DLD1 (cell line): ENCODE data around the gene MROH7.
"Not testable (repeated sequence)": the region's sequence is repeated elsewhere in the genome, so short reads cannot be mapped to it uniquely, and the experiment has no call there.

Experiments
- in situ Hi-C: cut with HindIII; loops from 2 replicates; pipeline ENCODE4 v1.10.0; 2017; ENCODE audit warnings: low sequenced_read_pairs

MROH7 gene

DNA sequence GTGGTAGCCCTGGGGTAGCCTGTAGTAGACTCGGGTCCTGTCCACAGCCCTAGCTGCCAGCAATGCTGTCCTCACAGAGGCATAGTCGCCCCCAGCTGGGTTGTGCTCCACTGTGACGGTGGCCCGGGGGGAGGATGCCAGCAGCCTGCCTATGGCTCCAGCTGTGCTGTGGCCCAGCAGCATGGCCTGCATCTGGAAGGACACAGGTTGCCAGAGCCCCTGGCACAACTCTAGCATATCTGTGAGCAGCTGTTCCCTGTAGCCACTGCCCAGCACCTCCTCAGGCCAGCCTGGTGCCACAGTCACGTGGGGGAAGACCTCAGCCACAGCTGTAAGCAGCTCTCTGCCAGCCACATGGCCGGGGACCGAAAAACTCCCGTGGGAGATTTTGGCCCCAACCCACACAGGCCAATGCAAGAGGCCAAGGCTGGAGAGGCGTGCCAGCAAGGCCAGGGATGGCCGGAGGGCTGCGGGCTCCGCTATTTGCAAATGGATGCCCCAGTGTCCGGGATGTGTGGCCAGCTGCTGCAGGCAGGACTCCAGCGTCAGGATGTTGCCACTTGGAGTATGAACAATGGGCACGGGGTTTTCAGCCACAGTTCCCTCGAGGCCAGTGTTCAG, 32.2 kb upstream of the MROH7 start:
- in situ Hi-C loops: no loop called here

DNA sequence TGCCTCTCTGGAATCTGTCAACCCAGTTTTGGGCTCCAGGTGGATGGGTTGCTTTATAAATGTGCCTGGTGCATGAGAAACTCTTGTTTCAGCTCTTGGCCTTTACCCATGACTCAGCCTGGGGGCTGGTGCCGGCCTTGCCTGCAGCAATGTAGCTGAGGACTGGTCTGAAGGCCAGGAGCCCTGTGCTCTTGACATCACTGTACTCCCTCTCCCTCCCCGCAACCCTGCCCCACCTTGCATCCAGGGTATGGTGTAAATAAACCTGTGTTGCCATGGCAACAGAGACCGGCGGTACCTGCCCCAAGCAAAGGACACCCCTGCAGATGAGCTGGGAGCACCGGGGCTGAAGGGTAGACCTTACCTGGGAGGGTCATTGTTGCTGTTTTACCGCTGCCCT, 31.5 kb upstream of the MROH7 start:
- in situ Hi-C loops: no loop called here

DNA sequence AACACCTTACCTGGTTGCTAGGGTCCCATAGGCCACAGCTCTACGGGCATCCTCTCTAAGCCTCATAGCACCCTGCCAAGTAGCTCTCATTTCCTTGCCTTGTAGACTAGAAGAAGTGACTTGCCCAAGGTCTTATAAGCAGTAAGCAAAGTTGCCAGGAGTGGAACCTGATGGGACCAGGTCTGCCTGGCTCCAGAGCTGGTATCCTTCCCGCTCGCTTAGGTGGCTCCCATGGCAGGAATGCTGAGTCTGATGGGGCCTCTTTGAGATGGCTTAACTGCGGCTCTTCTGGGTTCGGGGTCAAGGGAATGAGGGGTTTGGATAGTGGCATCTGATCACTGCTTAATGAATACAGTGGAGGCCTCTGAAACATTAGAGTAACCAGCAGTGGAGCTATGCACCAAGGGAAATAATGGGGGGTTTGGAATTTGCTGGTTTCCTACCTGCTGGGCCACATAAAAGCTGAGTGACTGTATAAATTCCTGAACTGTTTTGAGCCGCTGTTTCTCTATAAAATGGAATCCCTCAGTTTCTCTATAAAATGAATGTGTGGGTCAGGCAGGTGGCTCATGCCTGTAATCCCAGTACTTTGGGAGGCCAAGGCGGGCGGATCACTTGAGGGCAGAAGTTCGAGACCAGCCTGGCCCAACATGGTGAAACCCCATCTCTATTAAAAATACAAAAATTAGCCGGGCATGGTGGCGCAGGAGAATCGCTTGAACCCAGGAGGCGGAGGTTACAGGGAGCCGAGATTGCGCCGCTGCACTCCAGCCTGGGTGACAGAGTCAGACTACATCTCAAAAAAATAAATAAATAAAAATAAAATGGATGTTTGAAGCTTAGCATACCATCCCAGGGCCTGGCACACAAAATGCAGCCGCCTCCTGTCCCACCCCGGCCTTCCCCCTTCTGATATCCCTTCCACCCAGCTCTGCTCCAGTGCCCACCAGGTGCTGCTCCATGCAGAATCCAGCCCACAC, 30.7 kb upstream of the MROH7 start:
- in situ Hi-C loops: no loop called here

DNA sequence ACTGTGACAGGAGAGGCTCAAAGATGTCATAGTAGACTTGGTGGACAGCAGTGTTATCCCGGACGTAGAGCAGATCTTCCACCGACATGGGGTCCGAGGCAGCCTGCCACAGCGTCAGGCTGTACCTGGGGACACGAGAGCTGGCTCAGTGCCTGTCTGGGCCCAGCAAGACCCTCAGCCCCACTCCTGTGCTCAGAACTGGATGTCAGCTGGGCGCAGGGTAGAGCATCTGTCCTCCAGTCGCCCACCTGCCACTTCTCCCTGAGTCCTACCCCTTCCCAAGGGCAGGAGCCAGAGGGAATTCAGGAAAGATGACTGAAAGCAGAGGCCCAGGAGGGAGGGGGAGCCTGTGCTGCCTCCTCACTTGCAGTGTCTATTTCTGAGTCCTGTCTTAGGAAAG, 30.0 kb upstream of the MROH7 start:
- in situ Hi-C loops: no loop called here

DNA sequence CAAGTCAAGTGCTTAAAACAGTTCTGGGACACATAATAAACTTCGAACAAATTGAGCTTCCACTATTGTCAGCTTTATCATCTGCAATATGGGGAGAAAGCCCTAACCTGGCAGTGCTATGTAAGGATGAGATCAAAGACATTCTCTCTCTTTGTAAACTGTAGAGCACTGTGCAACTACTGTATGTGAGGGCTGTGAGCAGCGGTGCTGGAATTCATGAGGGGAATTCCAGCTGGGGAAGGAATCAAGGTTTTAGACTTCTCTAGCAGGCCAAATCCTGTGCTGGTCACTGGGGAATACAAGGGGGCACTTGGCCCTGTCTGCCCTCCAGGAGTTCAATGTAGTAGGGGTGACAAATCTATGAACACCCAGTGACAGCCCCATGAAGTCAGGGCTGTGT, 27.6 kb upstream of the MROH7 start:
- in situ Hi-C loops: no loop called here

DNA sequence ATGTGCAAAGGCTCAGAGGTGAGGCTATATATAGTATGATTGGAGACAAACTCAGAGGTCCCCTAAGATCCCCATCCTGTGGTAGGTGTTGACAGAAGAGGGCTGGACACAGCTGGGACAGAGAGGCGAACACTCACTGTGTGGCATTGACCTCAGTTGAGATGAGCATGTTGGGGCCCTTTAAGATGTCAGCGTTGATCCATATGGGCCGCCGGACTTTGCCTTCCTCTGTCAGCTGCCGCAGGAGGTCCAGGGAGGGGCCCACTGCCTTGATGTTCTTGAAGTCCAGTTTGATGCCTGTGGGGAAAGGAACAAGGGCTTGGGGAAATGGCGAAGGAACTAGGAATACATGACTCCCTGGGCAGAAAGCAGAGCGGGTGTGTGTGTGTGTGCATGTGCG, 27.0 kb upstream of the MROH7 start:
- in situ Hi-C loops: no loop called here

DNA sequence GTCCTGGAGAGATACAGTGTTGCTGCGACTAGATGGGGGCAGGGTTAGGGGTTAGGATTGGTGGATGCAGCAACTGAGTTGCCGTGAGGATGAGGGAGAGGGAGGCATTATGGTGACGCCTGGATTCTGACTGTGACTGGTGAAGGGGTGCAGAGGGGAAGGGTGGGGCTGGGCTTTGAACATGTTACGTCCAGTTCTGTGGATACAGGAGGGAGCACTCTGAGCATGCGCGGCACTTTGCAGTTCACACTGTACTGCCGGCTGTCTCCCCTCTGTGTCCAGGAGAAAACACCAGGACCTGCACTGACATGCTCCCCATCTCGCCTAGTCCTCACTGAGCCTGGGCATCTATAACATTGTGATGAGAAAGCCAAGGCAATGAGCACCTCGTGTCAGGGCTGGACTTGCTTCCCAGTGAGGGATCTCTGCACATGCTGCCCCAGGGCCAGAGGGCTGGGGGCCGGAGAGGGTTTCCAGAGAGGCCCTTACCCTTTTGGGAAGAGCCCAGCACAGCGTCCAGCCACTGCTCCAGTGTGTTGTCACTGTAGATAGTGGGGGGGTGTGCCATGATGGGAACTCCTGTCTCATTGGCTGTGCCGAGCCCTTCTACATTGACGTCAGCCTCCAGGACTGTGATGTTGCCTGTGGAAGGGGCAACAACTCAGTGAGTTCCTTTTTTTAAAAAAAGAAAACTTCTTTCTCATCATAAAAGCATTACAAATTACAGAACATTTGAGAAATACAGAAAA, 25.9 kb upstream of the MROH7 start:
- in situ Hi-C loops: no loop called here

DNA sequence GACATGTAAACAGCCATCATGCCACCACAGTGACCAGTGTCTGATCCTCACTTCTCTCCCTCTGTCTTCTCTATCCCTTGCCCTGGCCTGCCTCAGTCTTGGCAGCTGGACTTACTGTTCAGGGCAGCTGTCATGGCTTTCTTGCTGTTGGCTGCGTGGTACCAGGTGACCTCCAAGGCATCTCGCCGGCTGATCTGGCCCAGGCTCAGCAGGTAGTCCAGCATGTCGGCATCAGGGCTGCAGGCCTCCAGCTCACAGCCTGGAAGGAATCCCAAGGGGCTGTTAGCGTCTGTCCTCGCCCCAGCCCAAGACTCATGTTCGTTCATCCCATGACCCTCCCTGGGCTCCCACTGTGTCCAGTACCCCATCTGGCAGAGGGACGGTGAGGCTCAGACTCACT, 21.8 kb upstream of the MROH7 start:
- in situ Hi-C loops: no loop called here

DNA sequence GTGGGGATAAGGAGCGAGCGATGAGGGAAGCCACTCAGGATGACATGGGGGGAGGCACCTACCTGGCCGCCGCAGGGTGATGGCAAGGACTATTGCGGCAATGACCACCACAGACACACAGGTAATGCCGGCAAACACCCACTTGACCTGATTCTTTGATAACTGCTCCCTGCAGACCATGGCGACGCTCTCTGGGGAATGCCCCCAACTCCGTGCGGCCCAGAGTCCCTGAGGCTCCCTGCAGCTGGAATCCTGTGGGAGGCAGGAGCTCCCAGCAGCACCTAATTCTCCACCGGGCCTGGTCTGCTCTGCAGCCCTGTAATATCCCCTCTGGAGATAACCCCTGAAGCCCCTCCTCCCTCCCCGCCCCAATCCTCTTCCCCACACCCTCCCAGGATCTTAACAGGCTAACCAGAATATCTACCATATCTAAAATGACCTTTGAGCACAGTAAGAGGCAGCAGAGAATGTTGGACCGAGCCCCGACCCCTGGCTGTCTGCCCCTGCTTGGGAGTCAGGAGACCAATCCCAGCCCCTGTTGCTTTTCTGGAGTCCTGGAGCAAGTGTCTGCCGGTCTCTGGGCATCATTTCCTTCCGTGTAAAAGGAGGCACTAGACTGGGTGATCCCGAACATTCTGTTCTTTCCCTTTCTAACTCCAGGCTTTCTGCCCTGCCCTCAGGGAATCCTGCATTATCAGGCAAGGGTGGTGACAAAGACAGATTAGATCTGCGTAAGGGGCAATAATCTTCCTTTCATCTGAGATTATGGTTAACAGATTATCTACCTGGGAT, 18.2 kb upstream of the MROH7 start, which contains the start of gene FAM151A:
TSS of gene FAM151A (minus strand) at position 310 of the 792 bp plus-strand sequence. CDS start at position 180, 130 bp downstream.
- in situ Hi-C loops: no loop called here

DNA sequence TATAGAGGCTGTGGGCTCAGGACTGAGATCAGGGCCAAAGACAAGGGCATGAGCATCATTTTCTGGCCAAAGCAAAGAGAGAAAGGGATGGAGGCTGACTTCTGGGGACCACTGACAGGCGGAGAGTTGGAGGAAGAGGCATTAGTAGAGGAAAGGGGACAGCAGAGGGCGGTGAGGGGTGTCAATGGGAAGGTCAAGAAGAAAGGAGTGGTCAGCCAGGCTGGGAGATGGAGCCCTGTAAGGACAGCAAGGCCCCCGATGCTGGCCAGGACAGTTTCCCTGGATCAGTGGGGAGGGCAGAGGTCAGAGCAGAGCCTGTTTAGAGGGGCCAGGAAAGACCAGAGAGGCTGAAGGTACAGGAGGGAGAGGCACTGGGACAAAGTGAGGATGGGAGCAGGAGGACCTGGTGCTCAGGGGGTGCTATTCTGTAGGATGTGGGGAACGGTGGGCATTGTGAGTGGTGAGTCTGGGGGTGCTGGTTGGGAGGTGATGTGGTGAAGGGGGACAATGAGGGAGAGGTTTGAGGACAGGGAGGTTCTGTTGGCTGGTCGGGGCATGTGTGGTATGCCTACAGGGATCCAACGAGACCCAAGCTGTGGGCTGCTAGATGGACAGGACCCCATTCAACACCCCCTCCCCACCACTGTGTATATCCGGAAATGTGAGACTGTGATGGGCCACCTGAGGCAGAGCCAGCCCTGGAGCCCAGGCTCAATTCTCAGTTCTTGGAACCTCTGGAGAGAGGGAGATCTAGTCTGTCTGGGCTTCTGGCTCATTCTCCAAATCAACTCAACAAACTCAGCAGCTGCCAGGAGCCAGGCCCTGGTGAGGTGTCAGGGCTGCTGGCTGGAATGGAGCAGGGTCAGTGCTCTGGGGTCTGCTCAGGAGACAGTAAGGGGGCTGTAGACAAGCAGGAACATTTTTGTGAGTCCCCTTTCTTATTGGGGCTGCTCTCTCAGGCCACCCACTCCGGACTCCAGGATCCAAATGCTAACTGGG, 16.8 kb upstream of the MROH7 start:
- in situ Hi-C loops: no loop called here

DNA sequence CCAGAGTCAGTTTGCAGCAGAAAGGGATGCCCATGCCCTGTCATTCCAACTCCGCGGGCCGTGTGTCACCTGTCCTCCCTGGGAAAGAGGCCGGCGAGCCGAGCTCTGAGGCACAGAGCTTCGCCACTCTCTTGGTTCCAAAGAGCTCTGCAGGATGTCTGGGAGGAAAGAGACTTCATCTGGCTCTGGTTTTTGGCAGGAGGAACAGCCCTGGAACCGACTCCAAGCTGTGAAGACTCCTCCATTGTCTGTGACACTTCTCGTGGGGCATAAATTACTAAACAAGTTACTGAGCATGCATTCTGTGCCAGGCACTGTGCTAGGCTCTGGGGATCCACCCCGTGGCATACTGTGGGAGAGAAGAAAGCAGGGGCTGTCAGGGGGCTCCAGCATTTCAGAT, 14.4 kb upstream of the MROH7 start:
- in situ Hi-C loops: no loop called here

DNA sequence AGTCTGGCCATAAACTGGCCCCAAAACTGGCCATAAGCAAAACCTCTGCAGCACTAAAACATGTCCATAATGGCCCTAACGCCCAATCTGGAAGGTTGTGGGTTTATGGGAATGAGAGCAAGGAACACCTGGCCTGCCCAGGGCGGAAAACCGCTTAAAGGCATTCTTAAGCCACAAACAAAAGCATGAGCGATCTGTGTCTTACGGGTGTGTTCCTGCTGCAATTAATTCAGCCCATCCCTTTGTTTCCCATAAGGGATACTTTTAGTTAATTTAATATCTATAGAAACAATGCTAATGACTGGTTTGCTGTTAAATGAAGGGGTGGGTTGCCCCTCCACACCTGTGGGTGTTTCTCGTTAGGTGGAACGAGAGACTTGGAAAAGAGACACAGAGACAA, 5.8 kb upstream of the MROH7 start:
- in situ Hi-C loops: not testable (repeated sequence)

DNA sequence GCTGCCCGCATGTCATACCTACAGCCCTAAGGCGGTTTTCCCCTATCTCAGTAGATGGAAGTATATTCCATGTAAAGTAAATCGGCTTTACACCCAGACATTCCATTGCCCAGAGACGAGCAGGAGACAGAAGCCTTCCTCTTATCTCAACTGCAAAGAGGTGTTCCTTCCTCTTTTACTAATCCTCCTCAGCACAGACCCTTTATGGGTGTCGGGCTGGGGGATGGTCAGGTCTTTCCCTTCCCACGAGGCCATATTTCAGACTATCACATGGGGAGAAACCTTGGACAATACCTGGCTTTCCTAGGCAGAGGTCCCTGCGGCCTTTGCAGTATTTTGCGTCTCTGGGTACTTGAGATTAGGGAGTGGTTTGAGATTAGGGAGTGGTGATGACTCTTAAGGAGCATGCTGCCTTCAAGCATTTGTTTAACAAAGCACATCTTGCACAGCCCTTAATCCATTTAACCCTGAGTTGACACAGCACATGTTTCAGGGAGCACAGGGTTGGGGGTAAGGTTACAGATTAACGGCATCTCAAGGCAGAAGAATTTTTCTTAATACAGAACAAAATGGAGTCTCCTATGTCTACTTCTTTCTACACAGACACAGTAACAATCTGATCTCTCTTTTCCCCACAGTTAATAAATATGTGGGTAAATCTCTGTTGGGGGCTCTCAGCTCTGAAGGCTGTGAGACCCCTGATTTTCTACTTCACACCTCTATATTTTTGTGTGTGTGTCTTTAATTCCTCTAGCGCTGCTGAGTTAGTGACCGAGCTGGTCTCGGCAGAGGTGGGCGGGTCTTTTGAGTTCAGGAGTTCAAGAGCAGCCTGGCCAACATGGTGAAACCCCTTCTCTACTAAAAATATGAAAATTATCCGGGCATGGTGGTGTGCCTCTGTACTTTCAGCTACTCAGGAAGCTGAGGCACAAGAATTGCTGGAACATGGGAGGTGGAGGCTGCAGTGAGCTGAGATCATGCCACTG, 4.8 kb upstream of the MROH7 start:
- in situ Hi-C loops: not testable (repeated sequence)

DNA sequence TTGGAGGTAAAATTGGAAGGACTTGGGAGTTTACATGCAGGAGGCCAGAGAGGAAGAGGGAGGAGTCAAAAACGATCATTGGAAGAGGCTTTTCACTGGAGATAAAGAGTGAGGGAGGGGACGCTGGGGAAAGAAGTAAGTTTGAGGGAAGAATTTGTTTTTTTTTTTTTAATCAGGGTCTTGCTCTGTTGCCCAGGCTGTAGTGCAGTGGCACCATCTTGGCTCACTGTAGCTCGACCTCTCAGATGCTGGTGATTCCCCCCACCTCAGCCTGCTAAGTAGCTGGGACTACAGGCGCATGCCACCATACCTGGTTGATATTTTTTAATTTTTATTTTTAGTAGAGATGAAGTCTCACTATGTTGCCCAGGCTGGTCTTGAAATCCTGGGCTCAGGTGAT, 1.2 kb upstream of the MROH7 start:
- in situ Hi-C loops: no loop called here

DNA sequence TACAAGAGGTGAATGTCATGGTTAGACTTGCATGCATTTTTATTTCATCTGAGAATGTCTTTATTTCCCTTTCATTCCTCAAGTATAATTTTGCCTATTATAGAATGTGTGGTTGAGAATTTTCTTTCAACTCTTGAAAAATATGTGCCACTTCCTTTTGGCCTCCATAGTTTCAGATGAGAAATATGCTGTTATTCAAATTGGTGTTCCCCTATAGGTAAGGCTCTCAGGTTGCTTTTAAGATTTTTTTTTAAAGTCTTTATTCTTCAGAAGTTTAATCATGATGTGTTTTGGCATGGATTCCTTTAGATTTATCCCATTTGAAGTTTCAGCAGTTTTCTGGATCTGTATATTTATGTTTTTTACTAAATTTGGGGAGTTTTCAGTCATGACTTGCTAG, 2.1 kb downstream of the MROH7 start:
- in situ Hi-C loops: no loop called here

DNA sequence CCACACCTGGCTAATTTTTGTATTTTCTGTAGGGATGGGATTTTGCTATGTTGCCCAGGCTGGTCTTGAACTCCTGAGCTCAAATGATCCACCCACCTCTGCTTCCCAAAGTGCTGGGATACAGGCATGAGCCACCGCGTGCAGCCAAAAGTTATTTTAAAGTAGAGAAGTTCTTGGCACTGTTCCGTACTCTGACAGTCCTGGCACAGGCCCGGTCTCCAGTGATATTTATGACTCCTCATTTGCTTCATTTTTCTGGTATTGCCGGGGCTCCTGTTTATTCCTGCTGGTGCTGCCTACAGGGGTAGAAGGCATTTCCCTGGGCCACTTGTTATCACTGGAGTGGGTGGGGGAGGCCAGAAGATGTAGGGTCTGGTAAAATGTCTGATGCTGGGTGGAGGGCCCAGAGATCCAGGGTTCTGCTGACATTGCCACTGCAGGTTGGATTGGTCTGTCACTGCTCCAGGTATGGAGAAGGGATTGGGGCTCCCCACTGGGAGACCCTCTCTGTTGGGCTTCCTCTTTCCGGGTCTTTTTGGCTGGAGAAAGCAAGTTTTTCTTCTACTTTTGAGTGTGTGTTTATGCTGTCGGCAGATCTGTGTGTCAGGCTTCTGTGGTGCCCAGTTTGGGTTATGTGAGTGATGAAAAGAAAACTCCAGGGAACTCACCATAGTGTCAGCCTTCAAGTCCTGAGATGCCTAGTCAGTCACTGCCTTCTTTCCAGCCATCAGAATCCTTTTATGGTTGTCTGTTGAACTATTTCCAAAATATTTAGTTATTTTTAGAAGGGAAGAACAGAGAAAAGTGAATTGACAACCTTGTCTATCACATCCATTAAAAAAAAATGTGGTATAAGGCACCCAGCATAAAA, 4.5 kb downstream of the MROH7 start:
- in situ Hi-C loops: no loop called here

DNA sequence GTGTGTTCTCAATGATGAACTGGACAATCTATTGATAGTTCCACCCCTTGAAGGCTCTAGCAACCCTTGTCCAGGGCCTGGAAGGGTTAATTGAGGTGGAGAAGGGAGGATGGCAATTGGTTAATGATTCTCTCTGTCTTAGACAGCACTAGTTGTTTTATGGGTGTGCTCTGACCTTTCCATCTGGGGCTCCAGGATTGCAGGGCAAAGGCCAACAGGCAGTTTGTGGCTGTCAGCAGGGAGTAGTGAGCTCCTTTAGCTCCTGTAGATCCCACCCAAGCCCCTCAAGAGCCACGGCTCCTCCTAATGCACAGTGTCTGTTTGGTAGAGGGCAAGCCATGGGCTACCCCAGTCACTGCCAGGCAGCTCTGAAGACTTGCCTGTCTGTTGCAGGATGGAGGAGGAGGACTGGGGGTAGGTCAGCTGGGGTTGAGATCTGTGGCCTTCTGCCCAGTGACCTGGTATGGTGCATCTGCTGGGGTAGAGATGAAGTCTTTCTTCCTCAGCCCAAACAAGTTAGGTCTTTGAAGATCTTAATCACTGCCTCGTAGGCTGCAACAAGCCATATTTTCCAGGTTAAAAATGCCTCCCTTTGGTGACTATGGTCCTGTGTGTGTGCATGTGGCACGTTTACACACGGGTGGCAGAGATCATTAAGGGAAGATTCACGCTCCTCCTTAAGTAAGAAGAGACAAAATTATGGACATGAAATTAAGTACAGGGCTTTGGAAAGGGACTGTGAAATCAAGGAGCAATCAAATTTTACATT, 7.7 kb downstream of the MROH7 start:
- in situ Hi-C loops: no loop called here
